ENCODE results near the gene FOXF1. TPM values are rescaled to one million over a fixed set of nuclear protein-coding genes. Genes with fewer than 3 reads are reported as not detected.

FOXF1 gene
- total and polyA plus RNA-seq, 2 donors: 0.05 to 0.55 TPM

DNA sequence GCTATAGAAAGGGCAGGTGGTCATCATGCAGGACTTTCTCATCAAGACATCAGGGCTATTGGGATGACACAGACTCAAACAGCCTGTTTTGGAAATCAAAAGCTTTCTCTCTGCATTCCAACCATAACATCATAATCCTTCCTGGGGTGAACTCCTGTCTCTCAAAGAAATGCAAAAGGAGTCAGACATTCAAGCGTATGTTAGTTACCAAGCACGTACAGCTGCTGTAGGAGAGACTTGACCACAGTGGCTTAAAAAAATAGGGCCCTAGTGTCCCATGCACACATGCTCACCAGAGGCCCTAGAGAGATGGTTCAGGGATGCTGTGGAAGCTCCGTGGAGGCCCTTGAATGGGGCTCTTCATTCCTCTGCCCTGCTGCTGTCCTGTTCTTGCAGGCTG lies 24.6 kb upstream of the FOXF1 start:
- no peaks in the 10 kb centered on the region for H3K4me1 ChIP-seq (ENCODE audit: control insufficient read depth in 2 of 2, insufficient read depth in 2 of 2, low read length in 2 of 2)
- 84% methylated on average over 3 of the region's 3 CpGs for WGBS
- H3K4me3 ChIP-seq (ENCODE audit: low read length in 2 of 2): no peak overlapping the region
- H3K36me3 ChIP-seq (ENCODE audit: control insufficient read depth in 2 of 2, insufficient read depth in 2 of 2, low read length in 1 of 2): no peaks in the 10 kb centered on the region
- no peak for DNase-seq (ENCODE audit: low read depth in 6 of 9, low spot score in 9 of 9)
- peaks cover 0 to 3% of the 10 kb centered on the region in 2 donors for H3K9me3 ChIP-seq (ENCODE audit: control insufficient read depth in 2 of 2, insufficient read depth in 1 of 2, low read length in 1 of 2)
- peaks cover 0 to 57% of the 10 kb centered on the region in 2 donors for H3K27me3 ChIP-seq (ENCODE audit: control insufficient read depth in 2 of 2, insufficient read depth in 1 of 2, low read length in 1 of 2)
- H3K27ac ChIP-seq (ENCODE audit: low read depth in 1 of 2, low read length in 1 of 2): no peak overlapping the region

DNA sequence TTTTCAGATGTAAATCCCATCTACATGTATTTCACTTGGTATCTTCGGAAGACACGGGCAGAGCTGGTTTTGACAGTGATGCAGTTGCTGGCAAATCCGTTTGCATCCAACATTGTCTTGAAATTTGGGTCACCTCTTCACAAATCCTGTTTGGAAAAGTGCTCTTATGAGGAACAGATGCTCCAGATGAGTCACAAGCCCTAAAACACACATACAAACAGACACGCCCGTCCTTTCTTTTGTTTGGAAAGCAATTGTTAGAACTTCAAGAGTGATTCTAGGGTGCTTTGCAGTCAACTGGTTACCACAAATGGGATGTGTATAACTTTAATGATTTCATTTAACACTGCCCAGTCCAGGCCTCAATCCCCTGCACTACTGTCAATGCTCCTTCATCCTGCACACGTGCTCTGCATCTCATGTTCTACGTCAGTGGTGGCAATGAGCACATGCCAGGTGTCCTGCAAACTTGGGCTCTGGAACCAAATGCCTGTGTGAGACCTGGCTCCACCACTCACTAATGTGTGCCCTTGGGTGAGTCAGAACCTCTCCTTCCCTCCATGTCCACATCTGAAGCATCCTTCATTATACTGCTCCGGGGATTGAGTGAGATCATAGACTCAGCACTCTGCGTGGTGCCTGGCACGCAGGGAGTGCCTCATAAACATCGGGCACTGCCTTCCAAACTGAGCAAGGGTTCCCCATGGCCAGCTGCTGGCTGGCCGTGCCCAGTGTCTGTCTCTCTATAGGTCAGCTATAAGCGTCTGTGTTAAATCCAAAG lies 19.3 kb upstream of the FOXF1 start:
- Histone ChIP-seq H3K4me3 (ENCODE audit: low read length in 2 of 2) (no peak overlapping the region), H3K36me3 (ENCODE audit: control insufficient read depth in 2 of 2, insufficient read depth in 2 of 2, low read length in 1 of 2) (no peaks in the 10 kb centered on the region), H3K27me3 (ENCODE audit: control insufficient read depth in 2 of 2, insufficient read depth in 1 of 2, low read length in 1 of 2) (peaks cover 45 to 89% of the 10 kb centered on the region in 2 donors), H3K4me1 (ENCODE audit: control insufficient read depth in 2 of 2, insufficient read depth in 2 of 2, low read length in 2 of 2) (no peaks in the 10 kb centered on the region), H3K27ac (ENCODE audit: low read depth in 1 of 2, low read length in 1 of 2) (no peak overlapping the region), H3K9me3 (ENCODE audit: control insufficient read depth in 2 of 2, insufficient read depth in 1 of 2, low read length in 1 of 2) (peaks cover 0 to 2% of the 10 kb centered on the region in 2 donors)
- 87% methylated on average over 13 of the region's 13 CpGs for WGBS
- DNase-seq (ENCODE audit: low read depth in 6 of 9, low spot score in 9 of 9): no peak

DNA sequence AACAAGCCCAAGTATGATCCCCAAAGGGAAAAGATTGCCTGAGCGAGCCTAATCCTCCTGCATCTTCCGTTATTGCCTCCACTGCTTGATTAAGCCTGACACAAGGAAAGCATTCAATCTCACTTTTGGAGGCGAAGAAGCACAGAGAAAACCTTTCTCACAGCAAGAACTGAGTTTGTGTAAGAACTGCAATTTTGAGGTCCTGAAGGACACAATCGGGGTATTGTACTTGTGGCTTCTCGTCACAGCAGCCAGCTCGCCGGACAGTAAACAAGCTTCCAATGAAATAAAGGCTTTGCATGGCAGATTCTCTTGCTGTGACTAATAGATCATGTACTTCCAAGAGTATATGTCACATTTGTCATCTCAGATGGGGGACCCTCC lies 18.7 kb upstream of the FOXF1 start:
- no peaks in the 10 kb centered on the region for H3K4me1 ChIP-seq (ENCODE audit: control insufficient read depth in 2 of 2, insufficient read depth in 2 of 2, low read length in 2 of 2)
- H3K9me3 ChIP-seq (ENCODE audit: control insufficient read depth in 2 of 2, insufficient read depth in 1 of 2, low read length in 1 of 2): peaks cover 0 to 2% of the 10 kb centered on the region in 2 donors
- no peak overlapping the region for H3K4me3 ChIP-seq (ENCODE audit: low read length in 2 of 2)
- peaks cover 51 to 89% of the 10 kb centered on the region in 2 donors for H3K27me3 ChIP-seq (ENCODE audit: control insufficient read depth in 2 of 2, insufficient read depth in 1 of 2, low read length in 1 of 2)
- no peak overlapping the region for H3K27ac ChIP-seq (ENCODE audit: low read depth in 1 of 2, low read length in 1 of 2)
- DNase-seq (ENCODE audit: low read depth in 6 of 9, low spot score in 9 of 9): no peak
- 91% methylated on average over 7 of the region's 7 CpGs for WGBS
- no peaks in the 10 kb centered on the region for H3K36me3 ChIP-seq (ENCODE audit: control insufficient read depth in 2 of 2, insufficient read depth in 2 of 2, low read length in 1 of 2)

DNA sequence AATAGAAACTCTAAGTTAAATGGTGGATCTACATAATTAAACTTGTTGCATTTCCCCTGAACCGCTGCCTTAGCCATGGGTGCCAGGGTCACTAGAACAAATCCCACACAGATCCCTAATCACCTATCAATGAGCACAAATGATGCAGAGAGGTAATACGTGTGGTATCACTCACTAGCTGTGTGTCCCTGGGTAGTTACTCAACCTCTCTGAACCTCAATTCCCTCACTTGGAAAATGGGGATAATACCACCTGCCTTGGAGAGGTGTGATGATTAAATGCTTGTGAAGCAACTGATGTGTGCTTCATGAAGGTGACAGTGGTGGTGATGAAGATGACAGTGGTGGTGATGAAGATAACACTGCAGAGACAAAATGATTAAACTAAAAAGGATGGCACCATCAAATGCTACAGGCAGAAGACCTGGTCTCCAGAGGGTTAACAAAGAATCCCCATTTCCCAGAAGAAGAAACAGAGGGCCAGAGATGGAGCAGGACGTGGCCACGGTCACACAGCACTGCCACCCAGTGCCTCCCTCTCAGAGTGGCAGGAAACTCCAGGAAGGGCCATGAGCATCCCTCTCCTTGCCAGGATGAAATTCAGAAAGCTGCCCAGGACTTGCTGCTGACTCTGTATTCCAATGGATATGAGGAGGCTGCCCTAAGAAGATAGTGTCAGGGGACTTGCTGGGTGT lies 17.9 kb upstream of the FOXF1 start:
- Histone ChIP-seq H3K27me3 (ENCODE audit: control insufficient read depth in 2 of 2, insufficient read depth in 1 of 2, low read length in 1 of 2) (peaks cover 58 to 90% of the 10 kb centered on the region in 2 donors), H3K4me1 (ENCODE audit: control insufficient read depth in 2 of 2, insufficient read depth in 2 of 2, low read length in 2 of 2) (no peaks in the 10 kb centered on the region), H3K4me3 (ENCODE audit: low read length in 2 of 2) (no peak overlapping the region), H3K36me3 (ENCODE audit: control insufficient read depth in 2 of 2, insufficient read depth in 2 of 2, low read length in 1 of 2) (no peaks in the 10 kb centered on the region), H3K27ac (ENCODE audit: low read depth in 1 of 2, low read length in 1 of 2) (no peak overlapping the region), H3K9me3 (ENCODE audit: control insufficient read depth in 2 of 2, insufficient read depth in 1 of 2, low read length in 1 of 2) (peaks cover 0 to 2% of the 10 kb centered on the region in 2 donors)
- no peak for DNase-seq (ENCODE audit: low read depth in 6 of 9, low spot score in 9 of 9)
- 76% methylated on average over 4 of the region's 4 CpGs for WGBS

DNA sequence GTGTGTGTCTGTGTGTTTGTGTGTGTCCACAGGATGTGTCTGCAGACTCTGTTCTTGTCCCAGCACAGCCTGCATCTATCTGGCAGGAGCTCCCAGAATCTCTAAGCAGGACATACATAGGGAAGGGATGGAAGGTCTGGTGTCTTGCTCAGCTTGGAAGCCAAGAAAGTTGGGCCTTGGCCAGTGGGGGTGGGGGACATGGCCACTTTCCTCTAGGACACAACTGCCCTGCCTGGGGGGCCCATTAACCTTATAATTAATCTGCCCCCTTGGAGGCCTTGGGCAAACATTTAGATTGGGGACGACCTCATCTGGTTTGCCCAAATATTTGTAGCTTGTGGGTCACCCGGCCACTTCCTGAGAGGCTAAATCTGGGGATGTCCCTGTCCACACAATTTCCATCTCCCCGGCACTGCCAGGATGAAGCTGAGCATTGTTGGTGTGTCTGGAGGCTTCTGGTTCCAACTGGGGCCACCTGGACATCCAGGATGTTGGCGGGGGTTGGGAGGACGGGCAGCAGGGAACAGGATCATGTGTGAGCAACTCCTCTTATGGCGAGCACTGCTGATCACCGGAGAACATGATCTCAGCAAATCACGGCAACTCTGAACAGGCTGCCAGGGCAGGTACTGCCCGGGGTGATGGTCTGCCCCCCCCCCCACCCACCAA lies 17.2 kb upstream of the FOXF1 start:
- WGBS: 44% methylated on average over 9 of the region's 9 CpGs
- Histone ChIP-seq H3K9me3 (ENCODE audit: control insufficient read depth in 2 of 2, insufficient read depth in 1 of 2, low read length in 1 of 2) (peaks cover 0 to 2% of the 10 kb centered on the region in 2 donors), H3K4me3 (ENCODE audit: low read length in 2 of 2) (no peak overlapping the region), H3K27ac (ENCODE audit: low read depth in 1 of 2, low read length in 1 of 2) (no peak overlapping the region), H3K27me3 (ENCODE audit: control insufficient read depth in 2 of 2, insufficient read depth in 1 of 2, low read length in 1 of 2) (peaks cover 65 to 94% of the 10 kb centered on the region in 2 donors), H3K36me3 (ENCODE audit: control insufficient read depth in 2 of 2, insufficient read depth in 2 of 2, low read length in 1 of 2) (no peaks in the 10 kb centered on the region), H3K4me1 (ENCODE audit: control insufficient read depth in 2 of 2, insufficient read depth in 2 of 2, low read length in 2 of 2) (no peaks in the 10 kb centered on the region)
- DNase-seq (ENCODE audit: low read depth in 6 of 9, low spot score in 9 of 9): no peak

DNA sequence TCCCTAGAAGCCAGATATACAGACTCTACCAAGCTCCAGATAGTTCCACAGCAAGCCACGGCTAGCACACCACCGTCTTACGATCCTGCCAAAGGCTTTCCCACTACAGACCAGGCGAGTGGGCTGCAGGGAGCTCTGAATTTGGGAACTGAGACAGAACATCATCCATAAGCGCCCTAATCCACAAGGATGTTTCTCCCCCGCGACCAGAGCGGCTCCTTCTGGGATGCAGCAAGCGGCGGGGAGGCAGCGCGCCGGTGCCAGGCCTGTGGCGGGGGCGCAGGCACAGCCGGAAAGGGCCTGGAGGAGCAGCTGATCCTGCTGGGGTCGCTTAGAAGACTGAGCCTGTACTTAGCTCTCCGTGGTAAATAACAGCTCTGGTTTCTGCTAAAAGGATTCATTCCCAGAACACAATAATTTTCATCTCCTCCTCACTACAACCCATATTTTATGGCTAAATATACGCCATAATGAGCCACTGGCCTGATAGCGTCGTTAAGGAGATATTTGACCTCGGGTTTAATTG lies 16.2 kb upstream of the FOXF1 start:
- WGBS: 9% methylated on average over 22 of the region's 22 CpGs
- Histone ChIP-seq H3K4me3 (ENCODE audit: low read length in 2 of 2) (no peak overlapping the region), H3K36me3 (ENCODE audit: control insufficient read depth in 2 of 2, insufficient read depth in 2 of 2, low read length in 1 of 2) (no peaks in the 10 kb centered on the region), H3K27me3 (ENCODE audit: control insufficient read depth in 2 of 2, insufficient read depth in 1 of 2, low read length in 1 of 2) (peaks cover 75 to 95% of the 10 kb centered on the region in 2 donors), H3K4me1 (ENCODE audit: control insufficient read depth in 2 of 2, insufficient read depth in 2 of 2, low read length in 2 of 2) (no peaks in the 10 kb centered on the region), H3K9me3 (ENCODE audit: control insufficient read depth in 2 of 2, insufficient read depth in 1 of 2, low read length in 1 of 2) (peaks cover 0 to 2% of the 10 kb centered on the region in 2 donors), H3K27ac (ENCODE audit: low read depth in 1 of 2, low read length in 1 of 2) (no peak overlapping the region)
- no peak for DNase-seq (ENCODE audit: low read depth in 6 of 9, low spot score in 9 of 9)

DNA sequence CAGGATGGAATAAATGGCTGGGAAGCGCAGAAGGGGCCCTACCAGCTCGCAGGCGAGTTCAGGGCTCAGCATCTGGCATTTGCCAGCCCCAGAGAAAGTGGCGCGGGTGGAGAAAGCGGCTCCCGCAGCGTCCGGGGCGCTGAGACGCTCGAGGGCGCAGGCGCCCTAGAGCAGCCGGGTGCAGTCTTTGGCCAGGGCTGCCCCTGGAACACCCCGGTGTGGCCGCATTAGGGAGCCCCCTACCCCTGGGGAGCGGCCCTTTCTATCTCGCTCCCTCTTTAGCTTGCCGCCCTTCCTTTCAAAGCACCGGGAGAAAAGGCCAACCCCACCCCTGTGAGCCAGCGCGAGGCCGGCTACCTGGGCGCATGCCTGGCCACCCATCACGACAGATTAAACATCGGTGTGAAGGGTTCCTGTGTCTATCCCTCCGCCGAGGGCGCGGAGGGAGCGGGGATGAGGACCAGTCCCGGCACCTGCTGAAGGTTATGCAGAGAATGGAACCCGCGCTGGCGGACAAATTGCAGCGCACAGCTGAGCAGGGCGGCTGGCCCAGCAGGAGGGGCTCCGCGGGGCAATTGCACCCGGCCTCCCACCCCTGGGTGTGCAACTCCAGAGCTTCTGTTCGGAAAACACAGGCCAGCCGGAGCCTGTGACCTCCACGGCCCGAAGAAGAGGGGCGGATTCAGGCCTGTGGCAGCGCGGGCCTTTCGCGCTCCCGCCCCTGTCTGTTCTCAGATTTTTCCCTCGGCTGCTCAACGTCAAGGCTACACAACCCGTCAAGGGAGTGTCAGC lies 15.6 kb upstream of the FOXF1 start:
- Histone ChIP-seq H3K9me3 (ENCODE audit: control insufficient read depth in 2 of 2, insufficient read depth in 1 of 2, low read length in 1 of 2) (peaks cover 0 to 2% of the 10 kb centered on the region in 2 donors), H3K4me1 (ENCODE audit: control insufficient read depth in 2 of 2, insufficient read depth in 2 of 2, low read length in 2 of 2) (no peaks in the 10 kb centered on the region), H3K27ac (ENCODE audit: low read depth in 1 of 2, low read length in 1 of 2) (no peak overlapping the region), H3K27me3 (ENCODE audit: control insufficient read depth in 2 of 2, insufficient read depth in 1 of 2, low read length in 1 of 2) (peaks cover 82 to 97% of the 10 kb centered on the region in 2 donors), H3K36me3 (ENCODE audit: control insufficient read depth in 2 of 2, insufficient read depth in 2 of 2, low read length in 1 of 2) (no peaks in the 10 kb centered on the region), H3K4me3 (ENCODE audit: low read length in 2 of 2) (no peak overlapping the region)
- 9% methylated on average over 54 of the region's 54 CpGs for WGBS
- no peak for DNase-seq (ENCODE audit: low read depth in 6 of 9, low spot score in 9 of 9)

DNA sequence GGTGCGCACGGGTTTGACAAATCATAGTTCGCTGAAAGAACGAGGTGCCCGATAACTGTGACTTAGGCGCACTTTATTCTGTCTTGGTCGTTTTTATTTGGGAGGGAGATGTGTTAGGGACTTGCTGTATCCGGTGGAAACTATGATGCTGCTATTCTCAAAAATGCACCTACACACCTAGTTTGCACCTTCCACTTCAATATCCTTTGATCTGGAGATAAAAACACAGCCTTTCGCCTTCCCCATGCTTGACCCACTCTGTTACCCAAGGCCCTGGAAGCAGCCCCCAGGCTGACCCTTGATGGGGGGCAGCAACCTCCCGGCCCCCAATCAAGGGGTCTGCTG lies 15.0 kb upstream of the FOXF1 start:
- Histone ChIP-seq H3K27me3 (ENCODE audit: control insufficient read depth in 2 of 2, insufficient read depth in 1 of 2, low read length in 1 of 2) (peaks cover 84 to 98% of the 10 kb centered on the region in 2 donors), H3K9me3 (ENCODE audit: control insufficient read depth in 2 of 2, insufficient read depth in 1 of 2, low read length in 1 of 2) (peaks cover 0 to 2% of the 10 kb centered on the region in 2 donors), H3K4me3 (ENCODE audit: low read length in 2 of 2) (no peak overlapping the region), H3K4me1 (ENCODE audit: control insufficient read depth in 2 of 2, insufficient read depth in 2 of 2, low read length in 2 of 2) (no peaks in the 10 kb centered on the region), H3K36me3 (ENCODE audit: control insufficient read depth in 2 of 2, insufficient read depth in 2 of 2, low read length in 1 of 2) (no peaks in the 10 kb centered on the region), H3K27ac (ENCODE audit: low read depth in 1 of 2, low read length in 1 of 2) (no peak overlapping the region)
- 12% methylated on average over 10 of the region's 10 CpGs for WGBS
- DNase-seq (ENCODE audit: low read depth in 6 of 9, low spot score in 9 of 9): no peak

Measured in thymus (tissue), 11 donors.